Mesendoderm (in vitro differentiated cells): ENCODE results near the gene CDK19. TPM values are rescaled to one million over a fixed set of nuclear protein-coding genes. Genes with fewer than 3 reads are reported as not detected.

Source experiments
- DNase-seq: peaks from one replicate; pipeline ENCODE4 v3.0.0; 2013
- H2AK5ac ChIP-seq: 2 replicates; pipeline ENCODE4 v1.6.1; 2013; ENCODE audit warnings: low read length, inconsistent platforms
- H2BK120ac ChIP-seq: 2 replicates; pipeline ENCODE4 v1.6.1; 2013; ENCODE audit warnings: low read depth, mild to moderate bottlenecking, low read length, moderate library complexity, mixed read lengths
- H2BK15ac ChIP-seq: replicated peaks from 2 replicates; pipeline ENCODE4 v1.6.1; 2013; ENCODE audit warnings: low read depth, mild to moderate bottlenecking, moderate library complexity
- H2BK5ac ChIP-seq: 2 replicates; pipeline ENCODE4 v1.6.1; 2013; ENCODE audit warnings: low read length, inconsistent platforms
- H3K18ac ChIP-seq: 2 replicates; pipeline ENCODE4 v1.6.1; 2013; ENCODE audit warnings: mild to moderate bottlenecking, low read length, mixed read lengths
- H3K23ac ChIP-seq: one replicate; pipeline ENCODE4 v1.6.1; 2013; ENCODE audit warnings: low read length
- H3K27ac ChIP-seq: 2 replicates; pipeline ENCODE4 v1.5.1; 2013; ENCODE audit warnings: low read depth, mild to moderate bottlenecking, inconsistent platforms, low read length, moderate library complexity
- H3K27me3 ChIP-seq: 2 replicates; pipeline ENCODE4 v1.6.1; 2013; ENCODE audit warnings: low read length, control low read depth, mild to moderate bottlenecking, inconsistent platforms; ENCODE audit not compliant: insufficient read depth, poor library complexity
- H3K36me3 ChIP-seq: 2 replicates; pipeline ENCODE4 v1.6.1; 2013; ENCODE audit warnings: low read length, inconsistent platforms; ENCODE audit not compliant: control insufficient read depth, insufficient read depth
- H3K4ac ChIP-seq: one replicate; pipeline ENCODE4 v1.6.1; 2013; ENCODE audit warnings: low read depth, mild to moderate bottlenecking, low read length, moderate library complexity
- H3K4me1 ChIP-seq: 2 replicates; pipeline ENCODE4 v1.6.1; 2013; ENCODE audit warnings: low read depth, low read length, inconsistent platforms; ENCODE audit not compliant: control insufficient read depth
- H3K4me2 ChIP-seq: 2 replicates; pipeline ENCODE4 v1.6.1; 2013; ENCODE audit warnings: low read length
- H3K4me3 ChIP-seq: 2 replicates; pipeline ENCODE4 v1.5.1; 2013; ENCODE audit warnings: mild to moderate bottlenecking, low read length
- H3K56ac ChIP-seq: one replicate; pipeline ENCODE4 v1.6.1; 2013; ENCODE audit warnings: low read length
- H3K79me1 ChIP-seq: 2 replicates; pipeline ENCODE4 v1.6.1; 2013; ENCODE audit warnings: low read length, inconsistent platforms
- H3K79me2 ChIP-seq: 2 replicates; pipeline ENCODE4 v1.6.1; 2013; ENCODE audit warnings: mild to moderate bottlenecking, low read length; ENCODE audit not compliant: control insufficient read depth, insufficient read depth
- H3K9ac ChIP-seq: 2 replicates; pipeline ENCODE4 v1.6.1; 2013; ENCODE audit warnings: low read length, inconsistent platforms
- H4K5ac ChIP-seq: one replicate; pipeline ENCODE4 v1.6.1; 2013; ENCODE audit warnings: low read length
- H4K8ac ChIP-seq: one replicate; pipeline ENCODE4 v1.6.1; 2013; ENCODE audit warnings: low read depth, mild to moderate bottlenecking, control low read depth, low read length, moderate library complexity
- WGBS: extraction: QIAGEN DNeasy Blood & Tissue Kit; methylation state at CpG from one replicate; pipeline ENCODE4 v1.1.7; 2013; ENCODE audit warnings: low lambda C conversion rate, missing lambda C conversion rate; ENCODE audit not compliant: insufficient coverage; ENCODE audit errors: extremely low coverage; 5-methylcytosine and 5-hydroxymethylcytosine counted together
- small RNA-seq: library from polyadenylated mRNA; stranded (forward); fragments of <200 nt; extraction: miRNeasy Mini kit (QIAGEN cat#:217004); gene quantifications from one replicate; pipeline ENCODE3, GENCODE V24; 2013; ENCODE audit not compliant: insufficient read depth

The CDK19 gene

GRCh38 chr6:110560239-110561007, 254.8 kb downstream of the CDK19 start:
- no peak overlapping the region for H4K5ac ChIP-seq
- no CpG with 5 or more reads among the region's 6 CpGs for WGBS
- no peak overlapping the region for H3K4me3 ChIP-seq
- no peak overlapping the region for H4K8ac ChIP-seq
- no peaks in the 10 kb centered on the region for H3K79me1 ChIP-seq
- no peaks in the 10 kb centered on the region for H3K36me3 ChIP-seq
- H3K9ac ChIP-seq: no peak overlapping the region
- no peak overlapping the region for H2BK15ac ChIP-seq
- no peak overlapping the region for H3K4ac ChIP-seq
- no peaks in the 10 kb centered on the region for H3K27me3 ChIP-seq
- H3K4me2 ChIP-seq: no peak overlapping the region
- no peaks in the 10 kb centered on the region for H3K4me1 ChIP-seq
- H2BK5ac ChIP-seq: no peak overlapping the region
- H3K56ac ChIP-seq: no peak overlapping the region
- H2AK5ac ChIP-seq: no peak overlapping the region
- no peaks in the 10 kb centered on the region for H3K79me2 ChIP-seq
- H2BK120ac ChIP-seq: no peak overlapping the region
- H3K27ac ChIP-seq: no peak overlapping the region
- no peak for DNase-seq
- H3K18ac ChIP-seq: no peak overlapping the region
- H3K23ac ChIP-seq: no peak overlapping the region

Small RNA genes within 50 kb of the gene (small RNA-seq; reads per million reads assigned to genes)
- gene RNU6-1115P: not detected
- gene RNU6-957P: not detected
- gene SNORA40C: not detected
